NCI-H146 (cell line): Measurements from ENCODE around the gene PTPRZ1.

Source experiments
- DNase-seq: peaks from one replicate; lab custom pipeline; 2025; lab: John Stamatoyannopoulos, UW

The PTPRZ1 gene

DNA sequence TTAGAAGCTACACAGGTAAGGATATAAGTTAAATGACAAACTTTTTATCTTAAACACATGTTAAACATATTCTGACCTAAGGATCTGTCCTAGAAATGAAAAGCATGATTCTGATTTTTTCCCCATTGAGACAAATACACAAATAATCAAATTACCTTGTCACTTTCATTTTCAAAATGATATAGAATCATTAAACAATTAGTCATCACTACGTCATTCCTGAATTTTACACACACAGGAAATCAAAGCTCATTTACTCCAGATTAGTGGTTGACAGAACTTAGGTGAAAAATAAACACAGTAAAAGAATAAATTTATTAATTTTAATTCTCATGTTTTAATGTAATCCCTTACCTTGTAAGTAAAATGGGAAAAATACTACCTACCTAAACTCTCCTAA lies 182.1 kb downstream of the PTPRZ1 start:
- no peak for DNase-seq

GRCh38 chr7:122056977-122057376 lies 184.0 kb downstream of the PTPRZ1 start:
- no peak for DNase-seq

DNA sequence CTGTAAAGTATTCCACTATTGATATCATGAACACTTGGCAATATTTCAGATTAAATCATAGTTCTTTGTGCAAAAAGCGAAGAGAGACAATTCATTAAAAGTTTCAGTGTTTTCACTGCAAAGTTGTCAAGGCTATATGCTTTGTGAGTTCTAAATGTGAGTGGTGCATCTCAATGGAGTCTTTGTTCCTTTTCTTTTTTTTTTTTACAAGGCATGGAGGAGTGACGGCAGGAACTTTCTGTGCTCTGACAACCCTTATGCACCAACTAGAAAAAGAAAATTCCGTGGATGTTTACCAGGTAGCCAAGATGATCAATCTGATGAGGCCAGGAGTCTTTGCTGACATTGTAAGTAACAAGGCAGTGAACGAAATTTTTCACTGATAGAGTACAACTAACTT lies 186.6 kb downstream of the PTPRZ1 start:
- DNase-seq: no peak

- DNase-seq: no peak
Observed at GRCh38 chr7:122063146-122063545, 190.2 kb downstream of the PTPRZ1 start.

GRCh38 chr7:122064971-122065370 lies 192.0 kb downstream of the PTPRZ1 start:
- DNase-seq: no peak

GRCh38 chr7:122067077-122067476 lies 194.1 kb downstream of the PTPRZ1 start:
- DNase-seq: no peak

DNA sequence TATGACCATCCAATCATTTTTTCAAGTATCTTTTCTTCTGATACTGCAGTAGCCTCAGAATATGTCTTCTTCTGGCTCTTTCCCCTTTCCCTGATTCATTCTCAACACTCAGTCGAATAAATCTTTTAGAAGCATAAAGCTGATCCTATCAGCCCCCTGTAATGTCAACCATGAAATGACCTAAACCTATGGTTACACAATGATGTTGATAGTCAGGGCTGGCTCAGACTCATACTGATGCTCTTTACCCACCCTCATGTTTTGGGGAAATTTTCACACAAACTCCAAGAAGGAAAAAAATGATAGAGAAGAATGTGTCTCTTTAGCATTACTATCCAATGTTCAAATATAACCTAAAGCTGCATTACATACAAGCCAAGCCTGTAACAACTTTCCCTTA lies 195.1 kb downstream of the PTPRZ1 start:
- DNase-seq: no peak

GRCh38 chr7:122068999-122069398 lies 196.0 kb downstream of the PTPRZ1 start:
- DNase-seq: no peak

DNA sequence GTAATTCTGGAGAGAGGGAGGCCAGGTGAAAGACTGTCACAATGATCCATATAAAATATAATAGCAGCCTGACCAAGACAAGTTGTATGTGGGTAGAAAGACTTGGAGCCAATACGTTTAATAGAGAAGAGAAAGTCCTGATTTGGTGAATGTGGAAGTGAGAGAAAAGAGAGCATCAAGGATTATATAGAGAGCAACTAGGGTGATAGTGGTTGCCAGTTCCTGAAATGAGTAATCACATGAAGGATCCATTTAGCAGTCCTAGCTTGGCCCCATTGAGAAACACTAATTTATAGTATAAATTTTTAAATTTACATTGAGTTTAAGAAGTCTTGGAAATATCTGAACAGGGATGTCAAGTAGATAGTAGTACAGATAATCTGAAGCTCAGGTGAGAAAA lies 197.1 kb downstream of the PTPRZ1 start:
- no peak for DNase-seq

- DNase-seq: no peak
Observed at GRCh38 chr7:122070834-122071233, 197.9 kb downstream of the PTPRZ1 start.

DNA sequence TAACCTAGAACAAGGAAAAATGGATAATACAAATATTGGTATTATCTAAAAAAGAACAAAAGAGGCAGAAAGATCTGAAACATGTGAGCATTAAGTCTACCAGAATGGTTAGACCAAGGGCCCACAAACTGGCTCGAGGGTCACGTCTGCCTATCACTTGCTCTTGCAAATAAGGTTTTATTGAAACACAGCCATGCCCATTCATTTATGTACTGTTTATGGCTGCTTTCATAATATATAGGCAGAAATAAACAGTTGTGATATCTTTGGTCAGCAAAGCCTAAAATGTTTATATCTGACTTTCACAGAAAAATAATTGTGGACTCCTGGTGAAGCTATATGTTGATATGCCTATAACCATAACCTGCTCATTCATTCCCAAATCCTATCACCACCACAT lies 199.3 kb downstream of the PTPRZ1 start:
- DNase-seq: no peak

DNA sequence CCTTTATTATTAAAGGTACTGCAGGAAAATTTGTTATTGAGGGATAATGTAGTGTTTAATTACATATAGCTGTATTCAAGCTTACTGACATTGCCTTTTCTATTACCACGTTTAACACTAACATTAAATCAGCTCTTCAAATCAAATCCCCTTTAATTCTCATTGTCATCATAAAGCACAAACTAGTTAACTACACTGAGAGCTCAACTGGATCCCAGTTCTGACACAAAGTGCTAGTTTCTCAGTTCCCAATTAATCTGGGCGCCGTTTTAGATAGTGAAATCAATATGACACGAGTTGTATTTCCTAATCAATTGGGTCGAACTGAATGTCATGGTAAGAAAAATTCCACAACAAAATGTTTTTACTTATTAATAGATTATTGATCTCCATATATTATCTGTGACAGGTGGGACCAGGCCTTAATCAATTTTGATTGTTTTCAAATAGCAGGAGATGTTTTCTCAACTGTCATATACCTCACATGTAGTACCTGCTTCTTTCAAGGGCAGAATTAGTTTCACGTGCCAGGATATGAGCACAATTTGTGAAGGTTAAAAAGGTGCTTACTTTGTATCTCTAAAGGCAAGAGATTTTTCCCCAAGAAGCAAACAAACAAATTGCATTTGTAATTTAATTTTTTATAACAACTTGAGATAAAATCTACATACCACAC lies 200.1 kb downstream of the PTPRZ1 start:
- DNase-seq: no peak

DNA sequence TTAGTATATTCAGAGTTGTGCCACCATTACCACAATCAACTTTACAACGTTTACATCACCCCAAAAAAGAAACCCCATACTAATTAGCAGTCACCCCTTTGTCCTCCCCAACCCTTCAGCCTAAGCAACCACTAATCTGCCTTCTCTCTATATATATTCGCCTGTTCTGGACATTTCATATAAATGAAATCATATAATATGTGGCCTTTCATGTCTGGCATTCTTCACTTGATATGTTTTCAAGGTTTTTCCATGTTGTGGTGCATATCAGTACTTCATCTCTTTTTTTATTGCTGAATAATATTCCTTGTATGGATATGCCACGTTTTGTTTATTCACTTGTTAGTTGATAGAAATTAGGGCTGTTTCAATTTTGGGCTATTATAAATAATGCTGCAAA lies 200.7 kb downstream of the PTPRZ1 start:
- DNase-seq: no peak

DNA sequence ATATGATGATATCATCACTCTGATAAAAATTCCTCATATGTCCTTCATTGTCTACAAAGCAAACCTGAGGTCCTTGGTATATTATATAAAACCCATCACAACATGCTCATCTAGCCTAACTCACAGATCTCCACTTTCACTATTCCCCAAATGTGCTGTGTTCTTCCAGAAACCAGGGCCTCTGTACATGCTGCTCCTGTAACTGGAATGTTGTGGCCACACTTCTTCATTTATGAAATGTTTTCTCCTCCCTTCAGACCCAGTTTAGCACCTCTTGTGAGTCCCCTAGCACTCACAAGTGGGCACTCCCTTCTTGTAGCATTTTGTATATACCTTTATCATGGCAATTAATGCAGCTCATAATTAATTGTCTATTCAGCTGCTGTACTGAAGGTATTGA lies 209.2 kb downstream of the PTPRZ1 start:
- no peak for DNase-seq

DNA sequence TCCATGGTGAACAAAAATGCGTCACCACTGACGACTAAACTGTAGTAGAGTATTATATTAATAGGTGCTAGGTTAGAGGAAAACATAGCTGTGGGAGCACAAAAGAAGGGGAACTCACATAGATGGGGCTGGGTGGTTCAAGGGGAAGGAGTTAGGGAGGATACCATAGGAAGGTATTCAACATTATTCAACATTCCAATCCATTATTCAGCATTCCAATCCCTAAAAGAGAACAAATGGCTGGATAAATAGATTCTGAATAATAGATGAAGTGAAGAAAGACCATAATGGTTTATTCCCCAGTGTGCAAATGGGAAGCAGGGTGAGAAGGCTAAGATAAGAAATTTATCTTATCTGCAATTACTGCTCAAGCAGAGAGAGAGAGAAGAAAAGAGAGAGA lies 209.7 kb downstream of the PTPRZ1 start:
- DNase-seq: no peak

- peak; percentile 57 for DNase-seq
Observed at GRCh38 chr7:122092964-122093797, 220.2 kb downstream of the PTPRZ1 start.

- DNase-seq: no peak
Observed at GRCh38 chr7:122094549-122094948, 221.6 kb downstream of the PTPRZ1 start.

DNA sequence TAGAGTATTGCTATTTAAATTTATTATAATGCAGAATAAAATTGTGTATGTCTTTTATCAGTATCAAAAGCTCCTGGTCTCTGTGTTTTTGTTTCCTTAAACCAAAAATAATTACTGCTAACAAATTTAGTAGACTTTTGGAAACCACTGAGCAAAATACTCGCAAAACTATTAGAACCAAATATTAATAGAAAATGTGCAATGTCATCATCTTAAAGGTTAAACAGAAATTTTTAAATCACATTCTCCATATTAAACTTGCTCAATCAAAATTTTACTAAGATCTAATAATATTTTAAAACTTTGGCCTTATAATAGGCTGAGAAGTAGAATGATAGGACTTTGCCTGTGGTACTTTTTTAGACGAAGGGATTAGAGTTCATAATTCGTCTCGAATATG lies 222.7 kb downstream of the PTPRZ1 start:
- DNase-seq: no peak

- no peak for DNase-seq
Observed at GRCh38 chr7:122100021-122100420, 227.1 kb downstream of the PTPRZ1 start.

DNA sequence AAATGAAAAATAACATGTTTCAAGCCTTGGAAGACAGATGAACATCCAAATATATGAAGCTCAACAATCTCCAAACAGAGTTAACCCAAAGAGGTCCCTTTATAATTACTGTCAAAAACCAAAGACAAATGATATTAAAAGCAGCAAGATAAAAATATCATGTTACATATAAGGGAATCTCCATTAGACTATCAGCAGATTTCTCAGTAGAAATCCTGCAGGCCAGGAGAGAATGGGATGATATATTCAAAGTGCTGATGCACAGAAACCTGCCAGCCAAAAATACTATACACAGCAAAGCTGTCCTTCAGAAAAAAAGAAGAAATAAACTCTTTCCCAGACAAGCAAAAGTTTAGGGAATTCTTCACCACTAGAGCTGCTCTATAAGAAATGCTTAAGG lies 230.1 kb downstream of the PTPRZ1 start:
- DNase-seq: no peak
